Activated CD4-positive, alpha-beta T cell treated with anti-CD3 and anti-CD28 coated beads for 1 hour (primary cell): ENCODE measurements around the gene LY86.

ENCODE experiments used
- DNase-seq: peaks from one replicate; pipeline ENCODE4 v3.0.0-alpha.2; 2020

LY86 gene

GRCh38 chr6:6570929-6571671 is 17.4 kb upstream of the LY86 start:
- no peak for DNase-seq

- DNase-seq: no peak
These were observed 13.4 kb upstream of the LY86 start for GRCh38 chr6:6575143-6575542.

- no peak for DNase-seq
These were observed 10.8 kb upstream of the LY86 start for GRCh38 chr6:6577735-6578134.

GRCh38 chr6:6579281-6579680 is 9.2 kb upstream of the LY86 start:
- no peak for DNase-seq

- DNase-seq: no peak
These were observed 8.2 kb upstream of the LY86 start for GRCh38 chr6:6580225-6580856.

GRCh38 chr6:6581054-6581453 is 7.5 kb upstream of the LY86 start:
- no peak for DNase-seq

GRCh38 chr6:6582131-6582530 is 6.4 kb upstream of the LY86 start:
- DNase-seq: no peak

- no peak for DNase-seq
These were observed 4.7 kb upstream of the LY86 start for GRCh38 chr6:6583836-6584235.

GRCh38 chr6:6584310-6585002 is 4.1 kb upstream of the LY86 start:
- no peak for DNase-seq

- no peak for DNase-seq
These were observed 3.6 kb upstream of the LY86 start for GRCh38 chr6:6585003-6585311.

- DNase-seq: no peak
These were observed 2.4 kb upstream of the LY86 start for GRCh38 chr6:6586167-6586566.

- DNase-seq: no peak
These were observed 1.6 kb upstream of the LY86 start for GRCh38 chr6:6586671-6587526.

- no peak for DNase-seq
These were observed 840 bp upstream of the LY86 start for GRCh38 chr6:6587696-6588063.

GRCh38 chr6:6588924-6589709 is 597 bp downstream of the LY86 start:
- DNase-seq: no peak

GRCh38 chr6:6590530-6590929 is 2.0 kb downstream of the LY86 start:
- no peak for DNase-seq

- no peak for DNase-seq
These were observed 3.4 kb downstream of the LY86 start for GRCh38 chr6:6591778-6592465.

- no peak for DNase-seq
These were observed 4.4 kb downstream of the LY86 start for GRCh38 chr6:6592826-6593475.

- no peak for DNase-seq
These were observed 5.4 kb downstream of the LY86 start for GRCh38 chr6:6593867-6594468.

GRCh38 chr6:6595025-6595424 is 6.5 kb downstream of the LY86 start:
- no peak for DNase-seq

- no peak for DNase-seq
These were observed 7.4 kb downstream of the LY86 start for GRCh38 chr6:6595952-6596351.
